SK-N-SH (cell line): ENCODE data around the gene CDK5. TPM values are rescaled to one million over a fixed set of nuclear protein-coding genes. Genes with fewer than 3 reads are reported as not detected.

ENCODE experiments used
- CHD2 ChIP-seq: fragments of 150-350 bp; IDR thresholded peaks from 2 replicates; pipeline ENCODE4 v1.6.1; 2018; ENCODE audit warnings: low read length; ENCODE audit not compliant: partially characterized antibody
- ELF1 ChIP-seq: IDR thresholded peaks from 2 replicates; pipeline ENCODE4 v1.4.0; 2012
- EP300 ChIP-seq, 2 experiments: IDR thresholded peaks; 2 replicates each; pipeline versions ENCODE4 v1.4.0 to v1.6.1; 2012; ENCODE audit warnings: borderline replicate concordance in 1 of 2, low read depth in 1 of 2, low read length in 1 of 2
- FOSL2 ChIP-seq: IDR thresholded peaks from 2 replicates; pipeline ENCODE4 v1.4.0; 2012; ENCODE audit warnings: low read depth, mild to moderate bottlenecking, moderate library complexity, borderline replicate concordance
- GABPA ChIP-seq: IDR thresholded peaks from 2 replicates; pipeline ENCODE4 v1.4.0; 2012; ENCODE audit warnings: low read depth, mild to moderate bottlenecking
- GATA2 ChIP-seq: sonication (generic); formaldehyde crosslinking; IDR thresholded peaks from 2 replicates; pipeline ENCODE4 v1.5.0; 2020; ENCODE audit warnings: mild to moderate bottlenecking, missing genetic modification reagents
- NFIC ChIP-seq: IDR thresholded peaks from 2 replicates; pipeline ENCODE4 v1.4.0; 2012; ENCODE audit warnings: borderline replicate concordance
- RAD21 ChIP-seq: IDR thresholded peaks from 2 replicates; pipeline ENCODE4 v1.6.1; 2012; ENCODE audit warnings: mild to moderate bottlenecking, low read length
- RCOR1 ChIP-seq: fragments of 150-350 bp; IDR thresholded peaks from 2 replicates; pipeline ENCODE4 v1.6.1; 2017; ENCODE audit warnings: antibody characterized with exemption, low read length
- RXRA ChIP-seq: IDR thresholded peaks from 2 replicates; pipeline ENCODE4 v1.4.0; 2012; ENCODE audit warnings: low read depth, mild to moderate bottlenecking, borderline replicate concordance
- TEAD4 ChIP-seq: IDR thresholded peaks from 2 replicates; pipeline ENCODE4 v1.4.0; 2012; ENCODE audit warnings: mild to moderate bottlenecking, borderline replicate concordance; ENCODE audit not compliant: insufficient read depth
- YY1 ChIP-seq: IDR thresholded peaks from 2 replicates; pipeline ENCODE4 v1.4.0; 2012; ENCODE audit warnings: low read depth, mild to moderate bottlenecking
- polyA plus RNA-seq, 3 experiments: library from polyadenylated mRNA; depleted of rRNA; stranded (reverse); fragments of >200 nt; gene quantifications; 2 replicates each; pipeline ENCODE4 v1.2.3, GENCODE V29; 2012
- TF ChIP-seq, protein P1 (sequence below): fragments of 150-350 bp; IDR thresholded peaks from 2 replicates; pipeline ENCODE4 v1.6.1; 2016; ENCODE audit warnings: mild to moderate bottlenecking, low read depth, low read length
- TF ChIP-seq, protein P2 (sequence below): IDR thresholded peaks from 2 replicates; pipeline ENCODE4 v1.4.0; 2012; ENCODE audit warnings: low read depth, borderline replicate concordance
- TF ChIP-seq, protein P3 (sequence below): fragments of 200-600 bp; sonication (generic); IDR thresholded peaks from 2 replicates; pipeline ENCODE4 v1.6.1; 2017; ENCODE audit warnings: antibody characterized with exemption, mild to moderate bottlenecking, moderate library complexity
- TF ChIP-seq, protein P4 (sequence below): IDR thresholded peaks from 2 replicates; pipeline ENCODE4 v1.6.1; 2012; ENCODE audit warnings: mild to moderate bottlenecking, low read depth, low read length, moderate library complexity
- TF ChIP-seq, protein P5 (sequence below): fragments of 150-350 bp; IDR thresholded peaks from 2 replicates; pipeline ENCODE4 v1.6.1; 2017; ENCODE audit warnings: antibody characterized with exemption, low read length, low read depth, borderline replicate concordance

CDK5 gene
- polyA plus RNA-seq, 1 of the 3 experiments (the other 2 are of a cell fraction), result 125 TPM

DNA sequence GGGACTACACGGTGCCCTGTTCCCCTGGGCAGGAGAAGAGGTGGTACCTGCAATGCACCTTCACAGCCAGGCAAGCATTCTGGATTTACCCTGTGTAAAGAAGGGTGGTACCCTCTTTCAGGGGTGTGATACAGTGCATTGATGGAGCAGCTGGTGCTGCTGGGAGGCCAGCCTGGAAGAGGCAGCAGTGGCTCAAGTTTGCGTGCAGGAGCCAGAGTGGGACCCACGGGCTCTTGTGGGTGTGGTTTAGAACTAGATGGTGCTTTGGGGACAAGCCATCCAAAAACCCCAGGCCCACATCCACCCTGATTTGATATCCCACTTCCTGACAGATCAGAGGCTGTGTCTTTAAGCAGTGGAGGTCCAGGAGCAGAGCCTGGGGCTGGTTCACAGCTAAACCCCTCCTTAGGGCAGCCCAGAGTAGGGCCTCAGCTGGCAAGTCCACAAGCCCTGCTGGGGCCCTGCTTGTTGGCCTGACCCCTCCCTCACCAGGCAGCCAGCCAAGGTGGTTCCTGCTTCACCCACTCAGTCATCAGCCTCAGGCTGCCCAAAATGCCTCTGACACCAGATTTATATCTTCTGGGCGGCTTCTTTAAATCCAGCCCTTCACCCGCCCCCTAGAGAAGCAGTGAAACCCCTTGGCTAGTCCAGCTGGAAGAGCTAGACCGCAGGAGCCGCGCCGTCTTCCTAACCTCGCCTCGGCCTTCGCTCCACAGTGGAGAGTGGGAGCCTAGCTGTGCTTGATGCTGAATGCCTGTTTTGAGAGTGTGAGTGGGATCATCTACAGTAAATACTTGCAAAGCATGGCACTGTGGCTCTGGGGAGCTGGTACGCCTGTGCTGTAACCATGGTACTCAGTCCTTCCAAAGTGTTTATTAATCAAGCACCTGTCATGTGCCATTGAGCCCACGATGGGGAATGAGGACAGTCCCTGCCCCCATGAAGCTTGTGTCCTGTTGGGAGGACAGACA lies 10.8 kb downstream of the CDK5 start (continued):
- TF ChIP-seq GATA2 (CRISPR knock-in tag) (peak; percentile 59), CHD2 (no peak), GABPA (no peak), ELF1 (no peak), RAD21 (no peak), RCOR1 (no peak), RXRA (no peak; the same call in 1 of the 2 replicates), NFIC (peak; percentile 94), YY1 (no peak), FOSL2 (peak; percentile 20; the same call in 1 of the 2 replicates), TEAD4 (no peak), EP300 (IDR thresholded peaks at IDR 0.05; ENCODE audit: borderline replicate concordance in 1 of 2, low read depth in 1 of 2, low read length in 1 of 2) (no peak; a peak in 1 of 4 replicates)
- TF ChIP-seq, protein P1, sequence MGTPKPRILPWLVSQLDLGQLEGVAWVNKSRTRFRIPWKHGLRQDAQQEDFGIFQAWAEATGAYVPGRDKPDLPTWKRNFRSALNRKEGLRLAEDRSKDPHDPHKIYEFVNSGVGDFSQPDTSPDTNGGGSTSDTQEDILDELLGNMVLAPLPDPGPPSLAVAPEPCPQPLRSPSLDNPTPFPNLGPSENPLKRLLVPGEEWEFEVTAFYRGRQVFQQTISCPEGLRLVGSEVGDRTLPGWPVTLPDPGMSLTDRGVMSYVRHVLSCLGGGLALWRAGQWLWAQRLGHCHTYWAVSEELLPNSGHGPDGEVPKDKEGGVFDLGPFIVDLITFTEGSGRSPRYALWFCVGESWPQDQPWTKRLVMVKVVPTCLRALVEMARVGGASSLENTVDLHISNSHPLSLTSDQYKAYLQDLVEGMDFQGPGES, result no peak
- TF ChIP-seq, protein P2, sequence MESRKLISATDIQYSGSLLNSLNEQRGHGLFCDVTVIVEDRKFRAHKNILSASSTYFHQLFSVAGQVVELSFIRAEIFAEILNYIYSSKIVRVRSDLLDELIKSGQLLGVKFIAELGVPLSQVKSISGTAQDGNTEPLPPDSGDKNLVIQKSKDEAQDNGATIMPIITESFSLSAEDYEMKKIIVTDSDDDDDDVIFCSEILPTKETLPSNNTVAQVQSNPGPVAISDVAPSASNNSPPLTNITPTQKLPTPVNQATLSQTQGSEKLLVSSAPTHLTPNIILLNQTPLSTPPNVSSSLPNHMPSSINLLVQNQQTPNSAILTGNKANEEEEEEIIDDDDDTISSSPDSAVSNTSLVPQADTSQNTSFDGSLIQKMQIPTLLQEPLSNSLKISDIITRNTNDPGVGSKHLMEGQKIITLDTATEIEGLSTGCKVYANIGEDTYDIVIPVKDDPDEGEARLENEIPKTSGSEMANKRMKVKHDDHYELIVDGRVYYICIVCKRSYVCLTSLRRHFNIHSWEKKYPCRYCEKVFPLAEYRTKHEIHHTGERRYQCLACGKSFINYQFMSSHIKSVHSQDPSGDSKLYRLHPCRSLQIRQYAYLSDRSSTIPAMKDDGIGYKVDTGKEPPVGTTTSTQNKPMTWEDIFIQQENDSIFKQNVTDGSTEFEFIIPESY, result no peak
- TF ChIP-seq, protein P3, sequence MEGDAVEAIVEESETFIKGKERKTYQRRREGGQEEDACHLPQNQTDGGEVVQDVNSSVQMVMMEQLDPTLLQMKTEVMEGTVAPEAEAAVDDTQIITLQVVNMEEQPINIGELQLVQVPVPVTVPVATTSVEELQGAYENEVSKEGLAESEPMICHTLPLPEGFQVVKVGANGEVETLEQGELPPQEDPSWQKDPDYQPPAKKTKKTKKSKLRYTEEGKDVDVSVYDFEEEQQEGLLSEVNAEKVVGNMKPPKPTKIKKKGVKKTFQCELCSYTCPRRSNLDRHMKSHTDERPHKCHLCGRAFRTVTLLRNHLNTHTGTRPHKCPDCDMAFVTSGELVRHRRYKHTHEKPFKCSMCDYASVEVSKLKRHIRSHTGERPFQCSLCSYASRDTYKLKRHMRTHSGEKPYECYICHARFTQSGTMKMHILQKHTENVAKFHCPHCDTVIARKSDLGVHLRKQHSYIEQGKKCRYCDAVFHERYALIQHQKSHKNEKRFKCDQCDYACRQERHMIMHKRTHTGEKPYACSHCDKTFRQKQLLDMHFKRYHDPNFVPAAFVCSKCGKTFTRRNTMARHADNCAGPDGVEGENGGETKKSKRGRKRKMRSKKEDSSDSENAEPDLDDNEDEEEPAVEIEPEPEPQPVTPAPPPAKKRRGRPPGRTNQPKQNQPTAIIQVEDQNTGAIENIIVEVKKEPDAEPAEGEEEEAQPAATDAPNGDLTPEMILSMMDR, result no peak
- TF ChIP-seq, protein P4, sequence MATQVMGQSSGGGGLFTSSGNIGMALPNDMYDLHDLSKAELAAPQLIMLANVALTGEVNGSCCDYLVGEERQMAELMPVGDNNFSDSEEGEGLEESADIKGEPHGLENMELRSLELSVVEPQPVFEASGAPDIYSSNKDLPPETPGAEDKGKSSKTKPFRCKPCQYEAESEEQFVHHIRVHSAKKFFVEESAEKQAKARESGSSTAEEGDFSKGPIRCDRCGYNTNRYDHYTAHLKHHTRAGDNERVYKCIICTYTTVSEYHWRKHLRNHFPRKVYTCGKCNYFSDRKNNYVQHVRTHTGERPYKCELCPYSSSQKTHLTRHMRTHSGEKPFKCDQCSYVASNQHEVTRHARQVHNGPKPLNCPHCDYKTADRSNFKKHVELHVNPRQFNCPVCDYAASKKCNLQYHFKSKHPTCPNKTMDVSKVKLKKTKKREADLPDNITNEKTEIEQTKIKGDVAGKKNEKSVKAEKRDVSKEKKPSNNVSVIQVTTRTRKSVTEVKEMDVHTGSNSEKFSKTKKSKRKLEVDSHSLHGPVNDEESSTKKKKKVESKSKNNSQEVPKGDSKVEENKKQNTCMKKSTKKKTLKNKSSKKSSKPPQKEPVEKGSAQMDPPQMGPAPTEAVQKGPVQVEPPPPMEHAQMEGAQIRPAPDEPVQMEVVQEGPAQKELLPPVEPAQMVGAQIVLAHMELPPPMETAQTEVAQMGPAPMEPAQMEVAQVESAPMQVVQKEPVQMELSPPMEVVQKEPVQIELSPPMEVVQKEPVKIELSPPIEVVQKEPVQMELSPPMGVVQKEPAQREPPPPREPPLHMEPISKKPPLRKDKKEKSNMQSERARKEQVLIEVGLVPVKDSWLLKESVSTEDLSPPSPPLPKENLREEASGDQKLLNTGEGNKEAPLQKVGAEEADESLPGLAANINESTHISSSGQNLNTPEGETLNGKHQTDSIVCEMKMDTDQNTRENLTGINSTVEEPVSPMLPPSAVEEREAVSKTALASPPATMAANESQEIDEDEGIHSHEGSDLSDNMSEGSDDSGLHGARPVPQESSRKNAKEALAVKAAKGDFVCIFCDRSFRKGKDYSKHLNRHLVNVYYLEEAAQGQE, result no peak
- TF ChIP-seq, protein P5, sequence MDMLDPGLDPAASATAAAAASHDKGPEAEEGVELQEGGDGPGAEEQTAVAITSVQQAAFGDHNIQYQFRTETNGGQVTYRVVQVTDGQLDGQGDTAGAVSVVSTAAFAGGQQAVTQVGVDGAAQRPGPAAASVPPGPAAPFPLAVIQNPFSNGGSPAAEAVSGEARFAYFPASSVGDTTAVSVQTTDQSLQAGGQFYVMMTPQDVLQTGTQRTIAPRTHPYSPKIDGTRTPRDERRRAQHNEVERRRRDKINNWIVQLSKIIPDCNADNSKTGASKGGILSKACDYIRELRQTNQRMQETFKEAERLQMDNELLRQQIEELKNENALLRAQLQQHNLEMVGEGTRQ, result no peak
